ENCODE measurements around the gene MAP3K7CL. TPM values are rescaled to one million over a fixed set of nuclear protein-coding genes. Genes with fewer than 3 reads are reported as not detected.

MAP3K7CL gene
- total and polyA plus RNA-seq, 2 of the 8 experiments (the other 6 are each of a cell fraction or from before 2014, with no cell fraction given): not detected

DNA sequence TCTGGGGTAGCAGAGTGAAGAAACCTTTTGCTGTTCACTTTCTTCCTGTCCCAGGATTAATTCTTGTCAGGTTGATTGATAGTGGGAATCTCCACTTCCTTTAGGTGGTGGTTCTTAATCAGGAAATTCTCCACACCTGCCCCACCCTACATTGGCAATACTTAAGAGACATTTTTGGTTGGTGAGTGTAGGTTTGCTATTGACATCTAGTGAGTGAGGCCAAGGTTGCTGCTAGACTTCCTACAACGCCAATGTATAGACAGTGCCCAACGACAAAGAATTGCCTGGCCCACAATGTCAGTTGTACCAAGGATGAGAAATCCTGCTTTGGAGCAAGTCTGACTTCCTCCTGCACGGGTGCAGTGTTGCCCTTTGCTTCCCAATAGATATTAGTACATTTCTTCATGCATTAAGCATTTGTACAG, 38.5 kb downstream of the MAP3K7CL start (continued):
- TF ChIP-seq ASH2L (IDR thresholded peaks at IDR 0.05; ENCODE audit: low read length) (no peak), CEBPB (IDR thresholded peaks at IDR 0.05; ENCODE audit: low read depth, low read length) (no peak)
